NCI-H128 (cell line): ENCODE data around the gene CITED4.

Experiments
- DNase-seq: peaks from one replicate; lab custom pipeline; 2025; ENCODE audit not compliant: unreplicated experiment; lab: John Stamatoyannopoulos, UW

Gene CITED4

GRCh38 chr1:40886318-40887011, 24.3 kb upstream of the CITED4 start:
- no peak for DNase-seq

DNA sequence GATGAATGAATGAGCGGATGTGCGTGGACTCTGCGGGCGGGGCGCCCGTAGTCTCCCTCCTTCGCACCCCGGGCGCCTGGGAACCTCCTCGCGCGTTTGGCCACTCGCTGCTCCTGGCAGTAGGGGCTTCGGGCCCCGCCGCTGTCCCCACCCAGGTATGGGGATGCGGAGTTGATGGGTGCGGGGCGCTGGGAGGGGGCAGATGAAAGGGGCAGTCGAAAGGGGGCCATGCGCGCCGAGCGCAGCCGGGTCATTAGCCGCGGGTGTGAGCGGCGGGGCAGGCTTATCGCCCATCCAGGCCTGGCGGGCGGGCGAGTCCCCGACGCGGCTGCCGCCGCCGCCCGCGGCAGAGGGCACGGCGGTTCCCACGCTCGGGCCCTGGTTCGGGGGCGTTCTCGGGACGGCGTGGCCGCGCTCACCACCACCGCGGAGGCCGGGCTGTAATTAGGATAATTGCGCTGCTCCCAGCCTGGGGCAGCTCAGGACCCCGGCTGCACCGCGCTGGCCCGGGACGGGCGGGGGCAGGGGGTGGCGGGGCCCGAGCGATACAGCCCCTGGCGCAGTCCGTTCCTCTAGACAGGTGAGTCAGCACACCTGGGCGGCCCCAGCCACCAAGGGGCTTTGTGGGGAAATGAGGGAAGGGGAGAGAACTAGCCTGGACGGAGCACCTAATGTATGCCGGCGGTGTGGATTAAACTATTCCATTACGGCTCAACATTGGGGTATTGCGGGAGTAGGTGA, 22.1 kb upstream of the CITED4 start:
- DNase-seq = no peak

GRCh38 chr1:40880813-40881549, 18.8 kb upstream of the CITED4 start:
- no peak for DNase-seq

- DNase-seq = no peak
Observed at GRCh38 chr1:40879482-40880175, 17.5 kb upstream of the CITED4 start.

- no peak for DNase-seq
Observed at GRCh38 chr1:40878906-40879305, 16.7 kb upstream of the CITED4 start.

DNA sequence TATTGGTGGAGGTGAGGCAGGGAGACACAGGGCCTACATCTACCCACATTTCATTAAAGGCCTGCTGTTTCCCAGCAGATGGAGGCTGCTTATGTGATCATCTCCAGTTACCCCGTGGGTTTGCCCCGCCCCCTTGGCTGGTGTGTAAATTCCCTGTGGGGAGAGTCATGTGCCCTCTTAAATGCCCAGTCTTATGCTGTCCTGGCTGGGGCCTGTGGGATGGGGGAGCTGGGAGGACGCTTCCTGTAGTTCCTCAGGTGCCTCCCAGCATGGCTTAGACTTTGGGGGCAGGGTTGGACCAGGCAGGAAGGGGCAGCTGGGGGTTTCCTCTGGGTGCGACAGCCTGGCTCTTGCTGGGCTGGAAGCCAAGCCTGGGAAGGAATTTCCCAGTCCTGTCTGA, 15.5 kb upstream of the CITED4 start:
- no peak for DNase-seq

DNA sequence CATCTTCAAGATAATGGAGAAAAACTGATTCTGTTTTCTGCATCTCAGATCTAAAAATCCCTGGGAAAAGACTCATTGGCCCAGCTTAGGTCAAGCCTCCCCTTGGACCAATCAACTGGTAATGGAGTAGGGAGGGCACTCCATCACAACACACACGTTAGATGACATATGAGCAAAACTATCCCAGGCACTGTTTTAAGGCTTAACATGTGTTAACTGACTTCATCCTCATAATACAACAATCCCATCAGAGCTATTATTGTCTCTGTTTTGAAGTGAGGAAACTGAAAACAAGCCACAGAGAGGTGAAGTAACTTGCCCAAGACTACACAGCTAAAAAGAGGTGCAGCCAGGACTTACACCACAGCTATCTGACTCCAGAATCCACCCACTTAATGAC, 14.7 kb upstream of the CITED4 start:
- no peak for DNase-seq

DNA sequence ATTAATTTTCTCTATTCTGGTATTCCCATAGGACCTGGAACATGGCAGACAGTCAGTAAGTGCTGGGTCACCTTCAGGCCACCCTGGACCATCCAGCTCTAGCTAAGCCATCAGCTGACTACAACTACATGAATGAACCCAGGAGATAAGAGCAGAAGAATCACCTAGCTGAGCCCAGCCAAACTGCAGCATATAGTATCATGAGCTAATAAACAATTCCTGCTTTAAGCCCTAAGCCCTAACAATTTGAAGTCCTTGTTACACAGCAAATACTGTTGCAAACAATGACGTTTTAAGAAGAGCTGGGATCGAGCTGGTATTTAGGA, 14.2 kb upstream of the CITED4 start:
- DNase-seq = no peak

- DNase-seq = no peak
Observed at GRCh38 chr1:40873863-40874472, 11.8 kb upstream of the CITED4 start.

DNA sequence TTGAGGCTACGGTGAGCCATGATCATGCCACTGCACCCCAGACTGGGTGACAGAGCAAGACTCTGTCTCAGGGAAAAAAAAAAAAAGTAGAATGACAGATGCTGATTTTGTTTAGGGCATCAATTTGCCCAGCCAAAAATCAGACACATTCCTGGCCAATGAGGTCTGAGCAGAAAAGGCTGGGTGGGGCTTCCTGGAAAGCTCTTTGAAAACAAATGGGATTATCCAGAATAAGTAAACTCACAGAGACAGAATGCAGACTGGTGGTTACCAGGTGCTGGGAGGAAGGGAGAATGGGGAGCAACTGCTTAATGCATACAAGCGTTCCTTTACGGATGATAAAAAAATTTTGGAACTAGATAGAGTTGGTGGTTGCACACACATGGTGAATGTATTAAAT, 10.1 kb upstream of the CITED4 start:
- no peak for DNase-seq

DNA sequence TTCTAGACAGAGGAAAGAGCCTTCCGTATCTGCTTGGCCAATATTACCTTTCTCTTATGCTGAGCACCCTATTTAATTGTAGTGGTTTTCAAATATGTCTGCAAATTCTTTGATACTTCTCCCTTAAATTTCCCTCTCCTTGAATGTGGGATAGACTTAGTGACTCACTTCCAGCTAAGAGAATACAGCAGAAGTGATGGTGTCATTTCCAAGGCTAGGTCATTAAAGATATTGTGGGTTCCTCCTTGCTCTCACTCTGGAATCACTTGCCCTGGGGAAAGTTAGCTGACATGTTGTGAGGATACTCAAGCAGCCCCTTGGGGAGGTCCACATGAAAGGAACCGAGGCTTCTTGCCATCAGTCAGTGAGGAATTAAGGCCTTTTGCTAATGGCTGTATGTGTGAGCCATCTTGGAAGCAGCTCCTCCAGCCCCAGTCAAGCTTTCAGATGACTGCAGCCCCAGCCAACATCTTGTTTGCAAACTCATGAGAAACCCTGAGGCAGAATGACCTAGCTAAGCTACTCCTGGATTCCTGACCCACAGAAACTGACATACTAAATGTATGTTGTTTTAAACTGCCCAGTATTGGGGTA, 8.1 kb upstream of the CITED4 start:
- no peak for DNase-seq

DNA sequence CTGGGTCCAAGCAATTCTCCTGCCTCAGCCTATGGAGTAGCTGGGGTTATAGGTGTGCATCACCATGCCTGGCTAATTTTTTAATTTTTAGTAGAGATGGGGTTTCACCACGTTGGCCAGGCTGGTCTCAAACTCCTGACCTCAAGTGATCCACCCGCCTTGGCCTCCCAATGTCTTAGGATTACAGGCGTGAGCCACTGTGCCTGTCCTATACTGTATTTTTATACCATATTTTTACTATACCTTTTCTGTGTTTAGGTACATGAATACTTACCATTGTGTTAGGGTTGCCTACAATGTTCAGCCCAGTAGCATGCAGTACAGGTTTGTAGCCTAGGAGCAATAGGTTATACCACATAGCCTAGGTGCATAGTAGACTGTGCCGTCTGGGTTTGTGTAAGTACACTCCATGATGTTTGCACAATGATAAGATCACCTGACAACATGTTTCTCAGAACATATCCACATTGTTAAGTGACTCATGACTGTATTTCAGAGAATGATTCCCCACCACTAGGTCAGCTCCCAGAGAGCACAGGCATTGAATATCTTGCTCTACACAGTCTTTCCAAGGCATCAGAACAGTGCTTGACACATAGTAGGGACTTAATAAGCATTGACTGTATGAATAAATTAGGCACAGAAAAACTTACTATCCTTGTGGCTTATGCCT, 6.0 kb upstream of the CITED4 start:
- no peak for DNase-seq

- DNase-seq = no peak
Observed at GRCh38 chr1:40861224-40862003, 749 bp downstream of the CITED4 start.

DNA sequence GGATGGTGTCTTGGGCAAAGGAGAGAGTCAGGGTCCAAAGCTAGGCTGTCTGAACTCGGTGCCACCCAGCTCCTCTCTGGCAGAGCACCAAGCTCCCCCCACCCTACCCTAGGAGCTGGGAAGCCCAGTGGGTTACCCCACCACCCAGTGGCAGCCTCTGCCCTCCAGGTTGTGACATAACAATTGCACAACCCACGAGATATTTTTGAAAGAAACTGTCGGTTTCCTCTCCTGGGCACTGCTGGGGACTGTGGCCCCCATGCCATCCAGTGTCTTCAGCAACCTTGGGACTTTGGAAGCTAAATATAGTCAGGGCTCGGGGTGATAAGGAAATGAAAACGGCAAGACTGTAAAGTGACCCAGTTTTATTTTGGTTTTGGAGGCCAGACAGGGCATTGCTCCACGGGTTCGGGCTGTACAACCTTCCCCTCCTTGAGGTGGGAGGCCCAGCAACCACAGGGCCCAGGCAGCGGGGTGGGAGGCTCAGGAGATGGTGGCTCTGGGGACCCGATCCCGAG, 1.4 kb downstream of the CITED4 start:
- DNase-seq = no peak

- no peak for DNase-seq
Observed at GRCh38 chr1:40858856-40859416, 3.2 kb downstream of the CITED4 start.

GRCh38 chr1:40857737-40858136, 4.4 kb downstream of the CITED4 start:
- DNase-seq = no peak

DNA sequence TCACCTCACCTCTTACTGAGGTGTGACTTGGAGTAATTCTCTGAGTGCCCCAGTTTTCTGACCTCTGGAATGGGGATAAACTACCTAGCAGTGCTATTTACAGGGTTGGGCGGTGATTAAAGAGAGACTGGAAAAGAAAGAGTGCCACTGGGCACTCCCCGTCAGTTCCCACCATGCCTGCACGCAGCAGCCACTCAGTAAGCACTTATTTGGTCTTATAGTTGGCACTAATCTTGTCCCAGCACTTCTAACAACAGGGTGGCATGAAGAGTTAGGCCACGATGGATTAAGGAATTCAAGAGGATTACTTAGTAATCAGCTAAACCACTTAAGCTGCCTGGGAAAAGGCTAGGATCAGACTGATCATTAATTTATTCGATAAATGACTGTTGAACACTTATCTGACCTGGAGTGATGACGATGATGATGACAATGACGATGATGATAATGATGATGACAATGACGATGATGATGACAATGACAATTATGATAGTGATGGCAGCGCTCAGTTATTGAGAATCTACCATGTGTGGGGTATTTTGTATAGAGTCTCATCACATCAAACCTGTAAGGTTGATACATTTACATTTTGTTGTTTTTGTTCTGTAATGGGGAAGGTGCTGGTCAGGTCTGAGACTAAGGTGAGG, 5.4 kb downstream of the CITED4 start:
- DNase-seq = no peak

GRCh38 chr1:40856116-40856515, 6.0 kb downstream of the CITED4 start:
- no peak for DNase-seq
